Measurements from ENCODE around the gene RPH3AL.

The RPH3AL gene, protein sequence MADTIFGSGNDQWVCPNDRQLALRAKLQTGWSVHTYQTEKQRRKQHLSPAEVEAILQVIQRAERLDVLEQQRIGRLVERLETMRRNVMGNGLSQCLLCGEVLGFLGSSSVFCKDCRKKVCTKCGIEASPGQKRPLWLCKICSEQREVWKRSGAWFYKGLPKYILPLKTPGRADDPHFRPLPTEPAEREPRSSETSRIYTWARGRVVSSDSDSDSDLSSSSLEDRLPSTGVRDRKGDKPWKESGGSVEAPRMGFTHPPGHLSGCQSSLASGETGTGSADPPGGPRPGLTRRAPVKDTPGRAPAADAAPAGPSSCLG

DNA sequence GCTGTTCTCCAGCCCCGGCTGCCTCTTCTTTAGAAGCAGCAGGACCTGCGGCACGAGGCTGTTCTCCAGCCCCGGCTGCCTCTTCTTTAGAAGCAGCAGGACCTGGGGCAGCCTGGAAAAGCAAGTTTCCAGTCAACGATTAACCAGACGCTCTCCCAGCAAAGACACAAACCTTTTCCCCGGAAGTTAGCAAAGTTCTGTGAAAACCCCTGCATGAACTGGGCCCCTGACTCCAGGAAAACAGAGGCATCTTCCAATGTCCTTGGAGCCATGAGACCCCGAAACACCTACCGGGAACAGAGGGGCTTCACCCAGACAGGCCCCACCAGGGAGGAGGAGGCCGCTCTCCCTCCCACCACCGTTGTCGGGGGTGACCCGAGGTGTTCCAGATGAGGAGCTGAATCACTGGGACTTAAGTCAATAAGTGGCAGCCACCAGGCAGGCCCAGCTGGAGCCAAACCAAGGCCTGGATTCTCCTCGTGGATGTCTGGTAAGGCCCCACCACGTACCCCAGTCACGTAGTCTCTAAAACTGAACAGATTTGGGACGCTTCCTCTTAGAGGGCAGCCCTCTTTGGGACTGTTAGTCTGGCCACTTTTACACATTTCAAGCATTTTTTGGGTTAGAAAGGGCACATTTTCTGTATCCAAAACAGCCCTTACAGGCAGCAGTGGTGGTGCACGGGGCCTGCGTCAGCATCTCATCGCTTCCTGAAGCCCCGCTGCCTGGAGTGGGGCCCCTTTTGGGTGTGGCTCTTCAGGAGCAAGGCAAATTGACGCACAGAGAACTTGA lies at the start of gene RPH3AL:
Gene RPH3AL, minus strand, starts transcription at position 387 of the 792 bp plus-strand sequence. CDS start 25,264 bp downstream, outside the sequence.
- no peak for DNase-seq

DNA sequence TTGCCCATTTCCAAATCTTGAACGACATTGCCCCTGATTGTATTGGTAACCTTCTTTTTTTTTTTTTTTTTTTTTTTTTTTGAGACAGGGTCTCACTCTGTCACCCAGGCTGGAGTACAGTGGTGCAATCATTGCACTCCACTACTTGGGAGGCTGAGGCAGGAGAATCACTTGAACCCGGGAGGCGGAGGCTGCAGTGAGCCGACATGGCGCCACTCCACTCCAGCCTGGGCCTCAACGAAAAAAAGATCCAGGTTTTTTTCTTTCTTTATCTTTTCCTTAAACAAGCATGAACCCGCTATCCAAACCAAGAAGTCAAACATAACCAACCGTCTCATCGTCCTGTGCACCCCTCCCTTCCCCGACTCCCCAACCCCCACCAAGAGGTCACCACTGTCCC lies 47.6 kb upstream of the RPH3AL start:
- no peak for DNase-seq

DNA sequence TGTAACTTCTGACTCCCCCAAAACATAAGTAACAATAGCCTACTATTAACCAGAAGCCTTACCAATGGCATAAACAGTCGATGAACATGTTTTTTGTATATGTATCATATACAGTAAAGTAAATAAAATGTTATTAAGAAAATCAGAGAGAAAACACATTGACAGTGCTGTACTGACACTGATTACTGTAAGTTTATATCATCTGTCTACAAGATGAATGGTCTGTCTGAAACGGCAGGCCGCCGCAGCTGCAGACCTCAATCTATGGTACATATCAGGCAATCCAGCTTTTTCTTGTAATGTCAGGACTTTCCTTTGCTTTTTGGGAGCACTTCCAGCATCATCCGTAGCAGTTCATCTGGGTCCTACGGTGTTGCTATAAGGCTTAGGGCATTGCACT lies 44.2 kb upstream of the RPH3AL start:
- no peak for DNase-seq

DNA sequence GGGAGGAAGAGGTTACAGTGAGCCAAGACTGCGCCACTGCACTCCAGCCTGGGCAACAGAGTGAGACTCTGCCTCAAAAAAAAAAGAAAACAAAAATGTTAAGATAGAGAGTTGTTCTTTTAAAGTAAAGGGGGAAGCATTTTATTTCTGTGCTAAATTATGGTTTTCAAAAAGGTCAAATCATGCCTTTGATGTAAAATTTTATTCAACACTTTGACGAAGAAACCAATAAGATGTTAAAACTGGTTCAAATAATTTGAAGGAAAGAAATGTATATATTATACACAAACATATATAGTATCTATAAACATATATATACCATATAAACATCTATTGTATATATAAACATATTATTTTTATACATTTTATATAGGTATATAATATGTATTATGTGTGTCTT lies 43.4 kb upstream of the RPH3AL start:
- DNase-seq: no peak

DNA sequence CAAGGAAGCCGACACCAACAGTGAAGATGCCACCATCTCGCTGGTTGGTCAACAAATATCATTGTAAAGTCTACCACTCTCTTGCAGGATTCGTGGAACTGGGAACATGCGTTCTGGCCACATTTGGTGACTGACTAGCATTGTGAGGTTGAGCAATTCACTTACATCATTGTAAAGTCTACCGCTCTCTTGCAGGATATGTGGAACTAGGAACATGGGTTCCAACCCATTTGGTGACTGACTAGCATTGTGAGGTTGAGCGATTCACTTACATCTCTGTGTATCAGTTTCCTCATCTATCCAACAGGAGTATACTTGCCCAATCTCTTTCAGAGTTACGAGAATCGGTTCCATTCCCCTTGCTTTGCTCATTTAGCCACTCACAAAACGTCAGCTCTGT lies 42.6 kb upstream of the RPH3AL start:
- DNase-seq: no peak

DNA sequence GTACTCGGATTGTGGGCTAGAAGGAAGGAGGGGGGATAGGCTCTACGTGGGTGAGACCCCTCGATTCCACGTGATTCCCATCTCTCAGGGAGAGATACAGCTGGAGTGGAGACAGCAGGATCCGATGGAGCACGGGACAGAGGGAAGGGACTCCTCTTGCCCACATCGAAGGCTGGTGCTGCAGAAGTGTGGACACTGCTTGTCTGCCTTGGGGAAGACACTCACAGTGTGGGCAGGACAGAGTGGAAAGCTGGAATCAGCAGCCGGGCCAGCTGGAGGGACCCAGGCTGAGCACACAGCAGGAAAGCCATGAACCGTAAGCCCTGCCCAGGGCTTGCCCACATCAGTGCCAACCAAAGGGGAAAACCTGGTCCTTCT lies 42.1 kb upstream of the RPH3AL start:
- no peak for DNase-seq

DNA sequence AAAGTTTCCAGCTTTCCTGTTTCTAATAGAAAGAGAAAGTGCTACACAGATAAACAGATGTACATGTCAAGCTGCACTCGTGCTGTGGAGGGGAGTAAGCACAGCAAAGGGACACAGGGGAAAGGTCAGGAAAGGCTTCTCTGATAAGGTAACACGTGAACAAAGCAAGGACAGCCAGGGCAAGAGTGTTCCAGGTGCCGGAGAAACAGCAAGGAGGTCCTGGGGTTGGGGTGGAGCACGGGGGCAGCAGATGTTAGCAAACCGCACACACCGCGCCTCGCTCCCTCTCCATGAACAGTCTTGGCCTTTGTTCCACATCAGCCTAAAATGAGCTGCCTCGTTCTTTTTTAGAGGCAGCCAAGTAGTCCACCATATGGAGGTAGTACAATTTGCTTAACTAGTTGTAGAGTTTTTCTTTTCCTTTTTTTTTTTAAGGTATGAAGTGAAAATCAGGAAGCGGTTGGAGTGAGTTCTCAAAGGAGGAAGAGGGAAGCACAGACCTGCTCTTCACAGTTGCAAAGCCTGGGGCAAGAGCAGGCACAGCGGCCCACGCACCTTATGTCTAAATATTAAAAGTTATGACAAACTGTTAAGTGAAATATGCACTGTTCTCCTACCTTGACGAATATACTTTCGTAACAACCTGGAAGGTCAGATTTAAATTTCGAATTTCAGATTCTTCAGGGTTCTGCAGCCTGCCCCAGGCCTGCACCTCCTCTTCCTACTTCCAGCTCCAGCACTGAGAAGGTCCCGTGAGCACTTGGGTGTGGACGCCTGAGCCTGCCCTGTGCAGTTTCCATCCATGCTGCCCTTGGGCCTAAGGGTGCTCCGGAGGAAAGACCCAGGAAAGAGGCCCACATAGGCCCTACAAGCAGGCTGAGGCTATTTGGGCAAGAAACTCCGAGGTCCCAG lies 41.5 kb upstream of the RPH3AL start:
- no peak for DNase-seq

DNA sequence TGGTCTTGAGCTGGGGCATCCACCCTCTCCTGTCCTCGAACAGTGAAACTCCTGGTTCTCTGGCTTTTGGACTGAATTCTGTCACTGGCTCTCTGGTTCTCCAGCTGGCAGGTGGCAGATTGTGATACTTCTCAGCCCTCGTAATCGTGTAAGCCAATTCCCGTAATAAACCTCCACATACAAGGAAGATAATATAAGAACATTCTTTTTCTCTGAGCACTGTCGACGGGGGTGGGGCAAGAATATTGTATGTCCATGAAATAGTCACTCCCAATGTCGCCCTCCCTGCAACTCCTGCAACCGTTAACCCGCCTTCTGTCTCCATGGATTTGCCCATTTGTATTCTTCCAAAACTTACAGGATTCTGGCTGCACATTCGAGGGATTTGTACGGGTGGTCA lies 39.2 kb upstream of the RPH3AL start:
- DNase-seq: no peak

DNA sequence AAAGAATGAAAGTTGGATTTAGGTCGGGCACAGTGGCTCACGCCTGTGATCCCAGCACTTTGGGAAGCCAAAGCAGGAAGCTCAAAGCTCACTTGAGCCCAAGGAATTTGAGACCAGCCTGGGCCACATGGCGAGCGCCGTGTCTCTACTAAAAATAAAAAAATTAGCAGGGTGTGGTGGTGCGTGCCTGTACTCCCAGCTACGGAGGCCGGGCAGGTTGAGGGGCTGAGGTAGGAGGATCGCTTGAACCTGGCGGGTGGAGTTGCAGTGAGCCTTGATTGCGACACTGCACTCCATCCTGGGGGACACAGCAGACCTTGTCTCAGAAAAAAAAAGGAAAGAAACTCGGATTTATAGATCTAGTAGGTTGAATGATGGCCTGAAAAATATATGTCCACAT lies 37.4 kb upstream of the RPH3AL start:
- no peak for DNase-seq

DNA sequence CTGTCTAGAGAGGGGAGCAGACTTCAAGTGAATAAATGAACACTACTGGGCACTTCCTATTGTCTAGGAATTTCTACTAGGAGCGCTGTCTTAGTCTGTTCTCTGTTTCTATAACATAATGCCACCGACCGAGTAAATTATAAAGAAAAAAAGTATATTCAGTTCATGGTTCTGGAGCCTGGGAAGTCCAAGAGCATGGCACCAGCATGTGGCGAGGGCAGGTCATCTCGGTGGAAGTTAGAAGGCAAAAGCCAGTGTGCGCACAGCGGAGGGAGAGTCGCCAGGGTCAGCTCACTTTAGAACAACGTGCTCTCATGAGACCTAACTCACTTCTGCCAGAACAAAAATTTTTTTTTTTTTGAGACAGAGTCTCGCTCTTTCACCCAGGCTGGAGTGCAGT lies 35.5 kb upstream of the RPH3AL start:
- DNase-seq: no peak

DNA sequence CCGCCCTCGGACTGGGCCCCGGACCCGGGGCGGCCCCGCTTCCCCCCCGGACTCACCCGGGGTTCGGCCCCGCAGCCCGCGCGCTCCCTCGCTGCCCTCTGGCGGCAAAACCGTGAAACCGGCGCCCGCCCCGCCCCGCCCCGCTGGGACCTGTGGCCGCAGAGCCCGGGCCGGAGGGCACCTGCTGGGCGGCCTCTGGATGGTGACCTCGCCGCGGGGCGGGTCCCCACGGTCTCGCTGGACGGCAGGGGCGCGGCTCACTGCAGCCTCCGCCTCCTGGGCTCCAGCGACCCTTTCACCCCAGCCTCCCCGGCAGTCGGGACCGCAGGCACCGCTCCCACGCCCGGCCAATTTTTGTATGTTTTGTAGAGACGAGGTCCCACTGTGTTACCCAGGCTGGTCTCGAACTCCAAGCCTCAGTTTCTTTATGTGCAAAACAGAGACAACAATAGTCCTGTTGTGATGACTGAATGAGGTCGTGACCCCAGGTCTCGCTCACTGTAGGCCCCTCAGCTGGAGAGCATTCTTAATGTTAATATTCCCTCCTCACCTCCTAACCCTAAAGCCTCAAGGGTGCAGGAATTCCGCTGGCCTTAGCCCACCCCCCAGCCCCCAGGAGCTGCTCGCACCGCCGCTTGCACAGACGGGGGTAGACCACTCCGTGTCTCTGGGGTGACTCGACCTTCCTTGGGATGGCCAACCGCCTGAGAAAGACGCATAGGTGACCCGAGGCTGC lies 33.7 kb upstream of the RPH3AL start:
- peak; percentile 67 for DNase-seq

DNA sequence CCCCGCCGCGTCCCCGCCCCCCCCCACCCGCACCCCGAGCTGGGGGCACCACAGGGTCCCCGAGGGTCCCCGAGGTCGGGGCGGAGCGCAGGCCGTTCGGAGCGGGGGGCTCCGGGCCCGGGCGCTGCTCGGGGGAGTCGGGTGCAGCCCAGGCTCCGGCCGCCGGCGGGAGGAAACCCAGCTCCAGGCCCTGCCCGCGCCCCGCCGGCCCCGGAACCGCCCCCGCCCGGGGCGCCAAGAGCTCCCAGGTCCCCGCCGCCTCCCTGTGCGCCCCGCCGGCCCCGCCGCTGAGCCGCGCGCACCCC lies 33.2 kb upstream of the RPH3AL start:
- no peak for DNase-seq

DNA sequence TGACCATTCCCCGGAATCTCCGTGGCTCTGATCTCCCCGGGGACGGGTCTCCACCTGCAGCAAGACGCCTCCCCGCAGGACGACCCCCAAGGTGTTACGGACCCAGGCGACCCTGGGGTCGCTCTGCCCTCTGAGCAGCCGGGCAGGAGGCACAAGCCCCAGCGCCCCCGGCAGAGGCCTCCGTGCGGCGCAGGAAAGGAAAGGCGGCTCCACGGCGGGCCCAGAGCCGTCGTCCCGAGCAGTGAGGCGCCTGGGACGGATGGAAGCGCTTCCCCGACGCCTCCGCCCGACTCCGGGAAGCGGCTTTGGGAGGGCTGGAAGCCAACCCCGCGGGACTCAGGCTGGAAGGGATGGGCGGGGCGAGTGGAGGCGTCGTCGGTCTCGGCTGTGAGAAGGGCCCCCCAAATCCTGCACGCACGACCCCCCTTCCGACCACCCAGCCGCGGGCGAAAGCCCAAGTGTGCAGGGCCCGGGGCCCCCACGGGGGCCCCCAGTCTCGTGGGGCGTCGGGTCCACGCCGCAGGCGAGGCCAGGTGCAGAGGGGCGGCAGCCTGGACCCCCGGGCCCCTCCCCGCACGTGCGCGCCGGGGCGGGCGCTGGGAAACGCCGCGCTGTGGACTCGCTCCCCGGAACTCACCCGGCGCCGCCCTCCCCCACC lies 32.7 kb upstream of the RPH3AL start:
- DNase-seq: no peak

DNA sequence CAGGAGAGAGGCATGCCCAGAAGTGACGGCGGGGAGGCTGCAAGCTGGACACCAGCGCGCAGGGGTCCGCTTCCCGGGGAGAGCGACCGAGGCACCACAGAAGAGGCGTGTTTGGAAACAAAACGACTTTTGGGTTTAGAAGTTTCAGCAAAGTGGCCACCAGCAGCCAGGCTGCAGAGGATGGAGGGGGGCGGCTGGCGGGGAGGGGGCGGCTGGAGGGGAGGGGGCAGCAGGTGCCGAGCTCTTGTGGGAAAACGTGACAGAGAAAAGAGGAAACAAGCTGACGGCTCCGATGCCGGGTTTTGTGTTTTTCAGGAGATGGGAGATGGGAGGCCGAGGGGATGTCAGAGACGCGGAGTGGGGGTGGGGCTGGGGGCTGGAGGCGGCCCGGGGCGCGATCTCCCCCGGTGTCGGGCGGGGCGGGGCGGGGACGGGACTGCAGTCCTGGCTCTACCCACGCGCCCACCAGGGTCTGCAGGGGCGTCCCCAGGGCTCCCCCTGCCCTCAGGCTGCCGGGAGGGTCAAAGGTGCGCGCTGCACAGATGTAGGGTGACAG lies 32.1 kb upstream of the RPH3AL start:
- DNase-seq: no peak

DNA sequence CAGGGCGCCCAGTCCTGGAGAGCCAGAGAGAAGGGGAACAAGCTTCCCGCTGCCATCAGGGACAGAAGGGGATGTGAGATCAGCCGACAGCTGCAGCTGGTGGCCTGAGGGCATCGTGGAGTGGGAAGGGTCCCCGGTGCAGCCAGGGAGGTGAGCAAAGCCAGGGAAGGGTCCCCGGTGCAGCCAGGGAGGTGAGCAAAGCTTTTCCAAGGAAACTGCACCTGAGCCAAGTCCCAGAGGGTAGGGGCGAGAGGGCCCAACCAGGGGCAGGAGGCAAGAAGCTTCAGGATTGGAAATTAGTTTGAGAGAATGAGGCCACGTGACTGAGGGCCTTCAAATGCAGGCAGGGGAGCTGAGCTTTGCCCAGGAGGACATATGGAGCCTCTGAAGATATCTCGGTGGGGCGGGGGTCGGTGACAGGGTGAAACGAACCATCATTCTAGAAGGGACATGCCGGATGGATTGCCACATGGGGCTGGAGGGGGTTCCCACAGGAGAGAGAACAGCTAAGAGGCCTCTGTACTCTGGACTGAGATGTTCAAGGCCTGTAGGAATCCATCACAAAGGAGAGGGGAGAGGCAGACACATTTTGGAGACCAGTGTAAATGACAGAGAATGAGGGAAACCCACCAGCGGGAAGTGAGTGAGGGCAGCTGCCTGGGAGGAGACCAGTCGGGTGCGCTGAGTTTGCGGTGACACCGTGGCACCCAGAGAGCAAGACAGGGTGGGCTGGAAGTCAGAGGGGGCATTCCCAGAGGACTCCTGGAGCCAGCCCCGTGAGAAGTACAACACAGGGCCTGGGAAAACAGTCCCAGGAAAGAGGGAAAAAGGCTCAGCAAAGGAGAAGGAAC lies 31.4 kb upstream of the RPH3AL start:
- no peak for DNase-seq

DNA sequence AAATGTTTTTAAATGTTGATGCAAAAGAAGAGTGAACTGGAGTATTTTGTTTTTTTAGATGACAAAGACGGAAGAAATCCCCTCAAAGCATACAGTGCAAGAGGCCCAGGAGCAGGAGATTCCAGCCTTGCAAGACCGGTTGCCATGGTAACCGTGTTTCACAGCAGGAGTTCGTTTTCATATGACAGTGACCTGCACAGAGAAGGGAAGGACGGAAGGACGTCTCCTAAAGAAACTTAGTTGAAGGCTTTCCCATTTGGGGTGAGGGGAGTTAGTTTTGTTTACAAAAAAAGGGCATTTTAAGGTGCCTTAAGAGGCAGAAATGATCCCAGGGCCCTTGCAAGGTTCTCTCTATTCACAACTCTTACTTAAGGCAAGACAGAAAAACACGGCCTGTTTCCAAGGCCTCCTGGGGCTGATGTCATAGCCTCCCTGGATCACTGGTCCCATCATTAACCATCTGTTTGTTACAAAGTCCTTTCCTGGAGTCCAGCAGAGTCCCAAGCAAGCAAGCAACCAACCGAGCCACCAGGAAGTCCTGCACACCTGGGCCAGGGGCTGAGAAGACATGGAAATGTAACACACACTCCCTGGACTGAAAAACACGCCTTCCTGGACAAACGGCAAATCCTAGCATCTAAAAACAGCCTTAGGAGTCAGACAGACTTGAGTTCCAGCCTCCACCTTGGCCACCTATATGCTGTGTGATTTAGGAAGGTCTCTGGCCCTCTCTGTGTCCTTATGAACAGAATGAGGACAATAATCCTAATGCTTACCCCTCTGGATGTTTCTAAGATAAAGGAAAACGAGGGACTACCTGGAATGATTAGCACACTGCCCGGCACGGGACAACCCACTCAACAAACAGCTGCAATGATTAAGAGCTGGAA lies 30.3 kb upstream of the RPH3AL start:
- no peak for DNase-seq

DNA sequence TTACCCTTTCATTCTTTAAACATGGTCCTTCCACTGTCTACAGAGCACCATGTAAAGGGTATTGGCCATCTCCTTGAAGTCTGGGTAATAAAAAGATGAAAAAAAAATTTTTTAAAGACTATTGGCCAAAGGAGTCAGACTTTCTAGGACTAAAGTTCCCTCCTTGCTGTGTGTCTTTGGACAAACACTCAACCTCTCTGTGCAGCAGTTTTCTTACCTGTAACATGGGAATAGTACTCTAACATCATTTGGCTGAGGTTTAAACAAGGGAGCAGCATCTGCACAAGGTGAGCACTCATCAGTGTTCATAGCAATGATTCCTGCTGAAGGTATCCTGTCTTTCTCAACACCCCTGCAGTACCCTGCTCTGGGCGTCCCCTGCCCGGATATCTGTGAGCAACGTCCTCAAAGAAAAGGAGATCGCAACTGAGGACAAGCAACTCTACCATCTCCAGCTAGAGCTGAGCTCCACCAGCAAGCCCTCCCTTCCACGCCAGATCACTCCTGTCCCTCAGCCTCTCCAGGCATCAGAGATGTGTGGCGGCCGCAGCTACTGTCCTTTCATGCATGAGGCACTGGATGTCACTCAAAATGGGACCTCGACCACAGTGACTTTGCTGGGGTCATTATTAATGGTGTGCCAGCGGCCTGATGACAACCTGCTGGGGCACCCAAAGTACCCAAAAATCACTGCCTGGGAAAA lies 29.5 kb upstream of the RPH3AL start:
- DNase-seq: no peak

DNA sequence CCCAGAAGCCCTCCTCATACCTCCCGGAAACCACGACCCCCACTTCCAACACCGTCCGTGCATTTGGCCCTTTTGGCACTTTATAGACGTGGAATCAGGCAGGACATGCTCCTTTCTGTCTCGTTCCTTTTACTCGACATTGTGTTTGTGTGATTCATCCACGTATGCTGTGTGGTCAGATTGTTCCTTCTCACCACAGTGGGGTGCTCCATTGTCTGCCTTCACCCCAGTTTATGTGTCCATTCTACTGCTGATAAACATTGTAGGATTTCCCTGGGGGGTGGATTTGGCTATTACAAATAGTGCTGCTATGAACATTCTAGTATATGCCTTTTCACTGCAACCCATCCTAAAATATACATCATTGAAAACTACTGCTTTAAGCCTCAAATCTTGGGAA lies 28.9 kb upstream of the RPH3AL start:
- DNase-seq: no peak
